ENCODE data around the gene CDH13.

Gene CDH13

DNA sequence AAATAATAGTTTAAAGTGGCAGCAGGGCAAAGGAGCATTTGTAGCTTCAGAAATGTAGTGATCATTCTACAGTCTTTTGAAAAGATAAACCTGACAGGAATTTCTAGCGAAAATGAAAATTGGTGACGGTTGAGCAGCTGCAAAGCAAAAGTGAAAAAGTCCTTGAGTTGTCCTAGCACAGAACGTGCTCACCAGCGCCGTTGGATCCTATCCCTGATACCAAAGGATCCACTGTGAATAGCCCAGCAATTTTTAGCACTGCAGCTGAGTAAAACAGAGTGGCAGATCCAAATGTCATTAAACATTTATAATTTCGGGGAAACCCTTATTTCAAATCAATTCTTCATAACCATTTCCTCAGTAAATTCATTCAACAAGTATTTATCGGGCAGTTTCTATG lies 727.2 kb downstream of the CDH13 start:
- H3K4me2 ChIP-seq (ENCODE audit: low read depth, low read length), result no peak overlapping the region
- no peak overlapping the region for H3K4me3 ChIP-seq (ENCODE audit: low read length)
- DNase-seq, result no peak
- H2AFZ ChIP-seq (ENCODE audit: low read length), result no peak overlapping the region
- no peaks in the 10 kb centered on the region for H3K27me3 ChIP-seq (replicated peaks; ENCODE audit: insufficient read depth, low read length)
- no peaks in the 10 kb centered on the region for H4K20me1 ChIP-seq (ENCODE audit: insufficient read depth, low read length)
- no peaks in the 10 kb centered on the region for H3F3A ChIP-seq (ENCODE audit: insufficient read depth, low read length)
- H3K36me3 ChIP-seq (replicated peaks; ENCODE audit: insufficient read depth, low read length), result no peaks in the 10 kb centered on the region
- no peaks in the 10 kb centered on the region for H3K79me2 ChIP-seq (ENCODE audit: low read length)
- no peak overlapping the region for H3K9ac ChIP-seq (ENCODE audit: low read length)
- TF ChIP-seq EZH2phosphoT487 (IDR thresholded peaks at IDR 0.05; ENCODE audit: low read length), result no peak
- TF ChIP-seq EZH2 (optimal IDR thresholded peaks at IDR 0.05; ENCODE audit: low read depth, low read length), result no peak
- TF ChIP-seq, protein P1, sequence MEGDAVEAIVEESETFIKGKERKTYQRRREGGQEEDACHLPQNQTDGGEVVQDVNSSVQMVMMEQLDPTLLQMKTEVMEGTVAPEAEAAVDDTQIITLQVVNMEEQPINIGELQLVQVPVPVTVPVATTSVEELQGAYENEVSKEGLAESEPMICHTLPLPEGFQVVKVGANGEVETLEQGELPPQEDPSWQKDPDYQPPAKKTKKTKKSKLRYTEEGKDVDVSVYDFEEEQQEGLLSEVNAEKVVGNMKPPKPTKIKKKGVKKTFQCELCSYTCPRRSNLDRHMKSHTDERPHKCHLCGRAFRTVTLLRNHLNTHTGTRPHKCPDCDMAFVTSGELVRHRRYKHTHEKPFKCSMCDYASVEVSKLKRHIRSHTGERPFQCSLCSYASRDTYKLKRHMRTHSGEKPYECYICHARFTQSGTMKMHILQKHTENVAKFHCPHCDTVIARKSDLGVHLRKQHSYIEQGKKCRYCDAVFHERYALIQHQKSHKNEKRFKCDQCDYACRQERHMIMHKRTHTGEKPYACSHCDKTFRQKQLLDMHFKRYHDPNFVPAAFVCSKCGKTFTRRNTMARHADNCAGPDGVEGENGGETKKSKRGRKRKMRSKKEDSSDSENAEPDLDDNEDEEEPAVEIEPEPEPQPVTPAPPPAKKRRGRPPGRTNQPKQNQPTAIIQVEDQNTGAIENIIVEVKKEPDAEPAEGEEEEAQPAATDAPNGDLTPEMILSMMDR (IDR thresholded peaks at IDR 0.05; ENCODE audit: low read length), result no peak
- no peaks in the 10 kb centered on the region for H3K9me3 ChIP-seq (replicated peaks; ENCODE audit: insufficient read depth, low read length)
- no peaks in the 10 kb centered on the region for H3K4me1 ChIP-seq (ENCODE audit: low read length)
- H3K9me2 ChIP-seq (replicated peaks; ENCODE audit: insufficient read depth, low read length), result no peaks in the 10 kb centered on the region
- no peak overlapping the region for H3K27ac ChIP-seq (ENCODE audit: low read length)

DNA sequence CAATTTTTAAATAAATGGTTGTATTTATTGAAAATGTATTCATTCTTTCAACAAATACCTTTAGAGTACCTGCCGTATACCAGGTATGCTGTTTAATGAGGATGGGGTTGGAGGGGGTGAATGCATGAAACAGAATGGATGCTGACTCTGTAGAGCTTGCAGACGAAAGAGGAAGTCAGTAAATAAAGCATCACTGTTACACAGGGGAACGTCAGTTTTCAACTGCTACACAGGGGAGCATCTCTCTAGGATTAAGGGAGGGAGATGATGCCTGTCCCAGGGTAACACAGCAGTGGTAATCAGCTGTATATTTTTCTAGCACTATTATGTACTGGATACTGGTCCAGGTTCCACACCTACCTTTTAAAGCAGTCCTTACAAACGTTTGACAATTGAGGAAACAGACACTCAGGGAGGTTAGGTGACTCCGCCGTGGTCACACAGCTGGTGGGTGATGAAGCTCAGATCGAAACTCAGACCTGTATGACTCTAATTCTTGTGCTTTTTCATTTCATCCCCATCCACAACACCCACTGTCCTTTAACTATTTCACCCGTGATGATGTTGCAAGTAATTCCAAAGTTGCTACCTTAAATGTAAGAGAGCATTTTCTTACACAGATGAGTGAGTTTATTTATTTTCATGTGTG lies 728.9 kb downstream of the CDH13 start:
- no peaks in the 10 kb centered on the region for H3K79me2 ChIP-seq (ENCODE audit: low read length)
- H2AFZ ChIP-seq (ENCODE audit: low read length), result no peak overlapping the region
- no peaks in the 10 kb centered on the region for H3F3A ChIP-seq (ENCODE audit: insufficient read depth, low read length)
- H3K4me1 ChIP-seq (ENCODE audit: low read length), result no peaks in the 10 kb centered on the region
- no peaks in the 10 kb centered on the region for H4K20me1 ChIP-seq (ENCODE audit: insufficient read depth, low read length)
- TF ChIP-seq EZH2 (optimal IDR thresholded peaks at IDR 0.05; ENCODE audit: low read depth, low read length), result no peak
- TF ChIP-seq, protein P1 (IDR thresholded peaks at IDR 0.05; ENCODE audit: low read length), result no peak
- no peak for TF ChIP-seq EZH2phosphoT487 (IDR thresholded peaks at IDR 0.05; ENCODE audit: low read length)
- H3K9me3 ChIP-seq (replicated peaks; ENCODE audit: insufficient read depth, low read length), result no peaks in the 10 kb centered on the region
- no peak overlapping the region for H3K4me2 ChIP-seq (ENCODE audit: low read depth, low read length)
- no peak overlapping the region for H3K9ac ChIP-seq (ENCODE audit: low read length)
- no peak for DNase-seq
- H3K9me2 ChIP-seq (replicated peaks; ENCODE audit: insufficient read depth, low read length), result no peaks in the 10 kb centered on the region
- no peaks in the 10 kb centered on the region for H3K27me3 ChIP-seq (replicated peaks; ENCODE audit: insufficient read depth, low read length)
- no peak overlapping the region for H3K4me3 ChIP-seq (ENCODE audit: low read length)
- H3K27ac ChIP-seq (ENCODE audit: low read length), result no peak overlapping the region
- H3K36me3 ChIP-seq (replicated peaks; ENCODE audit: insufficient read depth, low read length), result no peaks in the 10 kb centered on the region

DNA sequence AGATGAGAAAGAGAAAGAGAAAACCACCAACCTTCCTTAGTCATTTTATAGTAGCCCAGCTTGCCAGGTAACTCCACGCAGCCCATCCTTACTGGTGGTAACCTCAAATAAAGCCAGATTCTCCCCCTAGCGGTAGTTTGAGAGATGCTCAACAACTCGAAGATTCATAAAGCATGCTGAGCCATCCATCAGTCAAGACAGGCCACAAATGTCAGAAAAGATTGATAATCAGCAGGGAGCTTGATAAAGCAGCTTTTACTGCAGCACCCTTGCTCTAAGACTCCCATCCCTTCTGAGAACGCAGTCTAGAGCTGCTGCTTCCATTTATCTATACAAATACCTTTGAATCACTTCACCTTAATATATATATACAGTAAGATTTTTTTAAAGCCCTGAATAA lies 729.5 kb downstream of the CDH13 start:
- H2AFZ ChIP-seq (ENCODE audit: low read length), result no peak overlapping the region
- no peak overlapping the region for H3K27ac ChIP-seq (ENCODE audit: low read length)
- no peaks in the 10 kb centered on the region for H3K36me3 ChIP-seq (replicated peaks; ENCODE audit: insufficient read depth, low read length)
- no peaks in the 10 kb centered on the region for H3K9me2 ChIP-seq (replicated peaks; ENCODE audit: insufficient read depth, low read length)
- peak; percentile 32 for DNase-seq
- no peak overlapping the region for H3K4me2 ChIP-seq (ENCODE audit: low read depth, low read length)
- H3K9ac ChIP-seq (ENCODE audit: low read length), result no peak overlapping the region
- H3K4me3 ChIP-seq (ENCODE audit: low read length), result no peak overlapping the region
- no peaks in the 10 kb centered on the region for H3K27me3 ChIP-seq (replicated peaks; ENCODE audit: insufficient read depth, low read length)
- H4K20me1 ChIP-seq (ENCODE audit: insufficient read depth, low read length), result no peaks in the 10 kb centered on the region
- TF ChIP-seq EZH2phosphoT487 (IDR thresholded peaks at IDR 0.05; ENCODE audit: low read length), result no peak
- TF ChIP-seq, protein P1 (IDR thresholded peaks at IDR 0.05; ENCODE audit: low read length), result peak; percentile 41
- H3F3A ChIP-seq (ENCODE audit: insufficient read depth, low read length), result no peaks in the 10 kb centered on the region
- H3K79me2 ChIP-seq (ENCODE audit: low read length), result no peaks in the 10 kb centered on the region
- H3K9me3 ChIP-seq (replicated peaks; ENCODE audit: insufficient read depth, low read length), result no peaks in the 10 kb centered on the region
- H3K4me1 ChIP-seq (ENCODE audit: low read length), result no peaks in the 10 kb centered on the region
